ENCODE data around the gene HEPACAM.

Gene HEPACAM

GRCh38 chr11:124887667-124888013, 48.2 kb downstream of the HEPACAM start:
- Histone ChIP-seq H3K36me3 (ENCODE audit: insufficient read depth, low read length) (no peaks in the 10 kb centered on the region), H3K9me3 (ENCODE audit: insufficient read depth, low read length, severe bottlenecking) (no peaks in the 10 kb centered on the region), H3K9ac (ENCODE audit: low read depth, low read length) (no peak overlapping the region), H3K27me3 (ENCODE audit: insufficient read depth, low read length, poor library complexity) (peaks cover 7% of the 10 kb centered on the region), H3K4me3 (ENCODE audit: low read depth in 1 of 2, low read length in 2 of 2) (no peak overlapping the region), H4K20me1 (ENCODE audit: insufficient read depth, low read length) (no peaks in the 10 kb centered on the region), H2AFZ (ENCODE audit: low read depth, low read length) (no peak overlapping the region), H3K79me2 (ENCODE audit: insufficient read depth, low read length) (no peaks in the 10 kb centered on the region), H3K27ac (ENCODE audit: low read length) (no peak overlapping the region), H3K4me1 (ENCODE audit: insufficient read depth, low read length) (no peaks in the 10 kb centered on the region), H3K4me2 (ENCODE audit: insufficient read depth, low read length) (no peak overlapping the region)
- ATAC-seq (ENCODE audit: insufficient read depth, low read depth) (no peak), DNase-seq (no peak)
- no peak for TF ChIP-seq EZH2 (IDR thresholded peaks at IDR 0.05; ENCODE audit: borderline replicate concordance, low read depth, low read length, severe bottlenecking)
- TF ChIP-seq, protein P1, sequence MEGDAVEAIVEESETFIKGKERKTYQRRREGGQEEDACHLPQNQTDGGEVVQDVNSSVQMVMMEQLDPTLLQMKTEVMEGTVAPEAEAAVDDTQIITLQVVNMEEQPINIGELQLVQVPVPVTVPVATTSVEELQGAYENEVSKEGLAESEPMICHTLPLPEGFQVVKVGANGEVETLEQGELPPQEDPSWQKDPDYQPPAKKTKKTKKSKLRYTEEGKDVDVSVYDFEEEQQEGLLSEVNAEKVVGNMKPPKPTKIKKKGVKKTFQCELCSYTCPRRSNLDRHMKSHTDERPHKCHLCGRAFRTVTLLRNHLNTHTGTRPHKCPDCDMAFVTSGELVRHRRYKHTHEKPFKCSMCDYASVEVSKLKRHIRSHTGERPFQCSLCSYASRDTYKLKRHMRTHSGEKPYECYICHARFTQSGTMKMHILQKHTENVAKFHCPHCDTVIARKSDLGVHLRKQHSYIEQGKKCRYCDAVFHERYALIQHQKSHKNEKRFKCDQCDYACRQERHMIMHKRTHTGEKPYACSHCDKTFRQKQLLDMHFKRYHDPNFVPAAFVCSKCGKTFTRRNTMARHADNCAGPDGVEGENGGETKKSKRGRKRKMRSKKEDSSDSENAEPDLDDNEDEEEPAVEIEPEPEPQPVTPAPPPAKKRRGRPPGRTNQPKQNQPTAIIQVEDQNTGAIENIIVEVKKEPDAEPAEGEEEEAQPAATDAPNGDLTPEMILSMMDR (IDR thresholded peaks at IDR 0.05; ENCODE audit: borderline replicate concordance, extremely low read depth, low read length, poor library complexity, severe bottlenecking): no peak

DNA sequence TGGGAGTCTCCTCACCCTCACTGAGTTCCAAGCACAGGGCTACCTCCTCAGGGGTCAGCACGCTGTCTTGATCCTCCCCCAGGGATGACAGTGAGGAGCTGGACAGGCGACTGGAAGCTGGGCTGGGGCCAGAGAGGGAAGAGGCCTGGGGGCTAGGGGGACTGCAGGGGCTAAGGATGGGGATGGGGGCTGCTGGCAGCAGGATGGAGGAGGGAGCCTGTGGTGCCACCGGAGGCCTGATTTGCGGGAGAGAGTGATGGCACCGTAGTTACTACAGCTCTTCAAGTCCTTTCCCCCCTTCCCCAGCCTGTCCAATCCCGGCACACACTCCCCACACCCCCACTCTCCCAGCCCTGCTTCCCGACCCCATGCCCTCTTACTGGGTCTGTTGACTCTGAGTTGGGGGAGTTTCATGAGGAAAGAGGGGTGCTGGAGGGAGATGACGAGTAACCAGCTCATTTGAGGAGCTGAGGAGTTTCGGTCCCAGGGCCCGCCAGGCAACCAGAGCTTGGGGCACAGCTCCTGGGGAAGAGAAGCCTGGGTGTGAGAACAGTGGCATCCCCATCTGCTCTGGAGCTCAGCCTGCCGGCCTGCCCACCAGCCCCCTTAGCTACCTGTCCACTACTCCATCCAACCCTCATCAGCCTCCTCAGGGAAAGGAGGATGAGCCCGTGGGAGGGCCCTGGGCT, 48.7 kb downstream of the HEPACAM start:
- no peak overlapping the region for H3K4me3 ChIP-seq (ENCODE audit: low read depth in 1 of 2, low read length in 2 of 2)

GRCh38 chr11:124886476-124886875, 49.4 kb downstream of the HEPACAM start:
- TF ChIP-seq EZH2 (IDR thresholded peaks at IDR 0.05; ENCODE audit: borderline replicate concordance, low read depth, low read length, severe bottlenecking): no peak
- TF ChIP-seq, protein P1 (IDR thresholded peaks at IDR 0.05; ENCODE audit: borderline replicate concordance, extremely low read depth, low read length, poor library complexity, severe bottlenecking): no peak
- H3K27me3 ChIP-seq (ENCODE audit: insufficient read depth, low read length, poor library complexity): peaks cover 7% of the 10 kb centered on the region
- H3K27ac ChIP-seq (ENCODE audit: low read length): no peak overlapping the region
- no peaks in the 10 kb centered on the region for H3K36me3 ChIP-seq (ENCODE audit: insufficient read depth, low read length)
- ATAC-seq (ENCODE audit: insufficient read depth, low read depth) (no peak), DNase-seq (no peak)
- no peak overlapping the region for H3K4me2 ChIP-seq (ENCODE audit: insufficient read depth, low read length)
- H4K20me1 ChIP-seq (ENCODE audit: insufficient read depth, low read length): no peaks in the 10 kb centered on the region
- H3K4me3 ChIP-seq (ENCODE audit: low read depth in 1 of 2, low read length in 2 of 2): no peak overlapping the region
- no peak overlapping the region for H3K9ac ChIP-seq (ENCODE audit: low read depth, low read length)
- H2AFZ ChIP-seq (ENCODE audit: low read depth, low read length): no peak overlapping the region
- H3K79me2 ChIP-seq (ENCODE audit: insufficient read depth, low read length): no peaks in the 10 kb centered on the region
- no peaks in the 10 kb centered on the region for H3K4me1 ChIP-seq (ENCODE audit: insufficient read depth, low read length)
- no peaks in the 10 kb centered on the region for H3K9me3 ChIP-seq (ENCODE audit: insufficient read depth, low read length, severe bottlenecking)

More for the DNA sequence above, 48.7 kb downstream of the HEPACAM start:
- Histone ChIP-seq H3K36me3 (ENCODE audit: insufficient read depth, low read length) (no peaks in the 10 kb centered on the region), H3K27me3 (ENCODE audit: insufficient read depth, low read length, poor library complexity) (peaks cover 7% of the 10 kb centered on the region), H3K27ac (ENCODE audit: low read length) (no peak overlapping the region), H4K20me1 (ENCODE audit: insufficient read depth, low read length) (no peaks in the 10 kb centered on the region), H3K9me3 (ENCODE audit: insufficient read depth, low read length, severe bottlenecking) (no peaks in the 10 kb centered on the region), H3K79me2 (ENCODE audit: insufficient read depth, low read length) (no peaks in the 10 kb centered on the region), H2AFZ (ENCODE audit: low read depth, low read length) (no peak overlapping the region), H3K4me1 (ENCODE audit: insufficient read depth, low read length) (no peaks in the 10 kb centered on the region), H3K4me2 (ENCODE audit: insufficient read depth, low read length) (no peak overlapping the region), H3K9ac (ENCODE audit: low read depth, low read length) (no peak overlapping the region)
- TF ChIP-seq EZH2 (IDR thresholded peaks at IDR 0.05; ENCODE audit: borderline replicate concordance, low read depth, low read length, severe bottlenecking): no peak
- TF ChIP-seq, protein P1 (IDR thresholded peaks at IDR 0.05; ENCODE audit: borderline replicate concordance, extremely low read depth, low read length, poor library complexity, severe bottlenecking): no peak
- DNase-seq (no peak), ATAC-seq (ENCODE audit: insufficient read depth, low read depth) (no peak)

All from DND-41 (cell line).